HepG2 (cell line): ENCODE data around the gene DNAJA1. TPM values are rescaled to one million over a fixed set of nuclear protein-coding genes. Genes with fewer than 3 reads are reported as not detected.

Experiments used
- ATAC-seq: fragments of 200-7000 bp; cut with Tn5 transposase; 3 replicates; pipeline ENCODE4 v1.9.1; 2020; ENCODE audit warnings: mild to moderate bottlenecking, moderate library complexity
- BruUV-seq: library from RNA; stranded (reverse); fragments of 400-500 nt; replicated peaks from 2 replicates; lab custom pipeline; 2021; lab: Mats Ljungman, UMichigan
- CTCF ChIA-PET: fragments of 300-600 bp; formaldehyde crosslinking; extraction: SDS; loops from one replicate; lab custom pipeline; 2021; ENCODE audit warnings: low total read pairs, inconsistent platforms, low intra/inter-chr PET ratio; lab: Yijun Ruan, JAX
- POLR2A ChIA-PET: fragments of 350-600 bp; sonication (Branson Sonifier 250); formaldehyde crosslinking; loops from one replicate; lab custom pipeline; 2020; ENCODE audit warnings: antibody characterized with exemption, inconsistent platforms; lab: Yijun Ruan, JAX
- DNase-seq: peaks from one replicate; pipeline ENCODE4 v3.0.0-alpha.2; 2015; ENCODE audit warnings: low spot score
- FAIRE-seq: peaks from 3 replicates; lab custom pipeline; 2011; peaks lifted over from hg19 to GRCh38; lab: Jason Lieb, UNC
- H2AFZ ChIP-seq: one replicate; pipeline ENCODE4 v1.6.1; 2011; ENCODE audit warnings: low read length, inconsistent platforms
- H3K27ac ChIP-seq: fragments of 300-600 bp; 3 replicates; pipeline ENCODE4 v1.8.0; 2011; ENCODE audit warnings: mixed run types, mild to moderate bottlenecking, mixed read lengths, low read length, inconsistent platforms; ENCODE audit not compliant: insufficient read depth; ENCODE audit errors: extremely low read length
- H3K27me3 ChIP-seq, 2 experiments: fragments of 200-600 bp in 1 of 2; 2 replicates in 1 of 2; 3 replicates in 1 of 2; pipeline versions ENCODE4 v1.6.0 to v1.8.0; 2011; ENCODE audit warnings: low read length in 2 of 2, mild to moderate bottlenecking in 2 of 2, moderate library complexity in 2 of 2, inconsistent platforms in 1 of 2; ENCODE audit not compliant: insufficient read depth in 2 of 2, control insufficient read depth in 1 of 2
- H3K36me3 ChIP-seq, 2 experiments: fragments of 200-600 bp in 1 of 2; replicated peaks in 1 of 2; 2 replicates in 1 of 2; 3 replicates in 1 of 2; pipeline versions ENCODE4 v1.5.1 to v1.8.0; 2011; ENCODE audit warnings: low read length in 2 of 2, inconsistent platforms in 1 of 2; ENCODE audit not compliant: insufficient read depth in 2 of 2, control insufficient read depth in 1 of 2
- H3K4me1 ChIP-seq: 2 replicates; pipeline ENCODE4 v1.5.1; 2012; ENCODE audit warnings: low read length, inconsistent platforms; ENCODE audit not compliant: insufficient read depth
- H3K4me2 ChIP-seq: 2 replicates; pipeline ENCODE4 v1.6.0; 2011; ENCODE audit warnings: low read depth, low read length, inconsistent platforms
- H3K4me3 ChIP-seq, 3 experiments: fragments of 200-600 bp in 1 of 3; sonication (generic), shearing (Covaris generic) in 1 of 3; replicated peaks in 1 of 3; 2 replicates each; pipeline ENCODE4 v1.5.1; 2011 to 2016; ENCODE audit warnings: low read length in 3 of 3, inconsistent platforms in 2 of 3, low read depth in 2 of 3, mild to moderate bottlenecking in 2 of 3, control low read depth in 1 of 3, mixed read lengths in 1 of 3; ENCODE audit not compliant: insufficient read depth in 1 of 3
- H3K79me2 ChIP-seq: one replicate; pipeline ENCODE4 v1.6.1; 2011; ENCODE audit warnings: low read length, inconsistent platforms; ENCODE audit not compliant: insufficient read depth
- H3K9ac ChIP-seq: 2 replicates; pipeline ENCODE4 v1.6.0; 2011; ENCODE audit warnings: mild to moderate bottlenecking, low read depth, low read length, inconsistent platforms; ENCODE audit not compliant: insufficient read depth
- H3K9me3 ChIP-seq: 2 replicates; pipeline ENCODE4 v1.5.1; 2012; ENCODE audit warnings: mild to moderate bottlenecking, low read length
- H4K20me1 ChIP-seq: 2 replicates; pipeline ENCODE4 v1.6.0; 2011; ENCODE audit warnings: inconsistent platforms, mild to moderate bottlenecking, low read length, moderate library complexity; ENCODE audit not compliant: insufficient read depth
- GPN1 ChIP-seq: sonication (generic); formaldehyde crosslinking; IDR thresholded peaks from 2 replicates; pipeline ENCODE4 v1.5.1; 2020; ENCODE audit warnings: missing genetic modification reagents, borderline replicate concordance
- SNAPC4 ChIP-seq: sonication (generic); formaldehyde crosslinking; IDR thresholded peaks from 2 replicates; pipeline ENCODE4 v1.4.0; 2020; ENCODE audit warnings: mild to moderate bottlenecking, missing genetic modification reagents
- SYNCRIP ChIP-seq: fragments of 200-400 bp; formaldehyde crosslinking; IDR thresholded peaks from 2 replicates; pipeline ENCODE4 v1.6.1; 2018; ENCODE audit warnings: mild to moderate bottlenecking, low read depth, low read length; ENCODE audit not compliant: insufficient read depth
- THAP7 ChIP-seq: sonication (generic); formaldehyde crosslinking; IDR thresholded peaks from 2 replicates; pipeline ENCODE4 v1.8.1; 2023; ENCODE audit warnings: mild to moderate bottlenecking, missing genetic modification reagents
- ZFP36L2 ChIP-seq: sonication (generic); formaldehyde crosslinking; IDR thresholded peaks from 2 replicates; pipeline ENCODE4 v1.4.0; 2020; ENCODE audit warnings: missing genetic modification reagents
- WGBS: methylation state at CpG from one replicate; pipeline ENCODE4 v1.1.6; 2017; ENCODE audit warnings: low lambda C conversion rate; 5-methylcytosine and 5-hydroxymethylcytosine counted together
- in situ Hi-C: cut with HindIII; loops from 2 replicates; pipeline ENCODE4 v1.10.0; 2017; ENCODE audit warnings: low pct_unique_long_range_greater_than_20kb; ENCODE audit not compliant: extremely low pct_ligation_motif_present
- intact Hi-C: fragments of 100-400 bp; cut with micrococcal nuclease; formaldehyde crosslinking; loops from one replicate; pipeline ENCODE4 v1.10.0; 2022; ENCODE audit not compliant: unreplicated experiment
- polyA plus RNA-seq, 8 experiments: library from polyadenylated mRNA; depleted of rRNA in 3 of 8; stranded (reverse) in 7 of 8; unstranded in 1 of 8; fragments of >200 nt; fragmentation: Illumina TruSeq in 4 of 8; extraction: Trizol in 4 of 8; gene quantifications; 2 replicates each; pipeline versions ENCODE4 v1.2.1 to v1.2.3, GENCODE V29; 2011 to 2016; ENCODE audit warnings: low read depth in 4 of 8, missing spikeins in 1 of 8, mixed read lengths in 1 of 8; ENCODE audit not compliant: insufficient read depth in 1 of 8
- total RNA-seq, 5 experiments: library from RNA; depleted of rRNA; stranded (reverse); fragments of >200 nt; fragmentation: Illumina TruSeq; extraction: Trizol; gene quantifications; 2 replicates each; pipeline ENCODE4 v1.2.3, GENCODE V29; 2016; ENCODE audit warnings: low read depth in 1 of 5

DNAJA1 gene
- total and polyA plus RNA-seq, 2 of the 13 experiments (the other 11 are each of a cell fraction or from before 2014, with no cell fraction given) = 95.9 to 306 TPM

GRCh38 chr9:32978051-32978450 lies 47.0 kb upstream of the DNAJA1 start:
- BruUV-seq = no TSS peak
- no peak for DNase-seq
- H3K4me2 ChIP-seq = no peak overlapping the region
- no peak for TF ChIP-seq ZFP36L2
- TF ChIP-seq GPN1 = no peak
- TF ChIP-seq SNAPC4 (CRISPR knock-in tag) = no peak
- no peak for TF ChIP-seq THAP7 (CRISPR knock-in tag)
- TF ChIP-seq SYNCRIP = no peak
- FAIRE-seq = no peak
- no peak overlapping the region for H3K27ac ChIP-seq
- ChIA-PET POLR2A (no interaction called here), CTCF (no interaction called here)
- H3K9ac ChIP-seq = no peak overlapping the region
- 100% methylated on average over 2 of the region's 2 CpGs for WGBS
- peaks cover 11 to 34% of the 10 kb centered on the region in 2 experiments for H3K36me3 ChIP-seq
- intact Hi-C loops (no loop called here), in situ Hi-C loops (no loop called here)
- no peaks in the 10 kb centered on the region for H3K9me3 ChIP-seq
- no peaks in the 10 kb centered on the region for H3K79me2 ChIP-seq
- H4K20me1 ChIP-seq = no peaks in the 10 kb centered on the region
- H3K27me3 ChIP-seq = no peaks in the 10 kb centered on the region
- ATAC-seq = no peak
- H3K4me3 ChIP-seq = no peak overlapping the region
- no peak overlapping the region for H2AFZ ChIP-seq
- H3K4me1 ChIP-seq = no peaks in the 10 kb centered on the region
